Stimulated activated naive CD4-positive, alpha-beta T cell treated with Interleukin-2 at 50 U/mL for 16 hours (primary cell): Measurements from ENCODE around the gene CAMK2G.
"Not testable (repeated sequence)": the region's sequence is repeated elsewhere in the genome, so short reads cannot be mapped to it uniquely, and the experiment has no call there.

Experiments used
- DNase-seq: peaks from one replicate; lab custom pipeline; 2025; lab: John Stamatoyannopoulos, UW

Gene CAMK2G

DNA sequence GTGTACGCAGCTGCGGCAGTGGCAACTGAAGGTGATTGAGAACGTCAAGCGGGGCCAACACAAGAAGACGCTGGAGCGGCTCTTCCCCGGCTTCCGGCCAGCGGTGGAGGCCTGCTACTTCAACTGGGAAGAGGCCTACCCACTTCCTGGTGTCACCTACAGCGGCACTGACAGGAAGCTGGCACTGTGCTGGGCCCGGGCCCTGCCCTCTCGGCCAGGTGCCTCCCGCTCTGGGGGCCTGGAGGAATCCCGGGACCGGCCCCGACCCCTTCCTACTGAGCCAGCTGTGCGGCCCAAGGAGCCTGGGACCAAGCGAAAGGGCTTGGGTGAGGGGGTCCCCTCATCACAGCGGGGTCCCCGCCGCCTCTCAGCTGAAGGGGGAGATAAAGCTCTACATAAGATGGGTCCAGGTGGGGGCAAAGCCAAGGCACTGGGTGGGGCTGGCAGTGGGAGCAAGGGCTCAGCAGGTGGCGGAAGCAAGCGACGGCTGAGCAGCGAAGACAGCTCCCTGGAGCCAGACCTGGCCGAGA is 82.4 kb downstream of the CAMK2G start:
- no peak for DNase-seq

DNA sequence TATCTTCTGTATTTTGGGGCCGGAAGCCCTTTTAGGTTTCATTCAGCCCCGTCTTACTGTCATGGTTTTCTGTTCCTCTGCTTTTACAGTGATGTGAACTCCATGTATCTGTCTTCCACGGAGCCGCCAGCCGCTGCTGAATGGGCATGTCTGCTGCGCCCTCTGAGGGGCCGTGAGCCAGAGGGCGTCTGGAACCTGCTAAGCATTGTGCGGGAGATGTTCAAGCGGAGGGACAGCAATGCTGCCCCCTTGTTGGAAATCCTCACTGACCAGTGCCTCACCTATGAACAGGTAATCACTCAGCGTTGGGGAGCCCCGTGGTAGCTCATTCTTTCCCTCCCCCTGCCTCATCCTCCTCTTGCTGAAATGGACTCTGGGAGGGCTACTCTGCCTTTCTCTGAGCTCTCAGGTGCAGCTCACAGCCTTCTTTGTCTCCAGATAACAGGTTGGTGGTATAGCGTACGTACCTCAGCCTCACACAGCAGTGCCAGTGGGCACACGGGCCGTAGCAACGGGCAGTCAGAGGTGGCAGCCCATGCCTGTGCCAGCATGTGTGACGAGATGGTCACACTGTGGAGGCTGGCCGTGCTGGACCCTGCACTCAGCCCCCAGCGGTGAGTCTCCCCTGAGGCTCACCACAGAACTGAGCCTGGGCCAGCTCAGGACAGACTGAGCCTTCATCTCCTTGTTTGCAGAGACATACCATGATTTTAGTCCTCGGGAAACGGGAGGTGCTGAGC is 83.3 kb downstream of the CAMK2G start:
- no peak for DNase-seq

- no peak for DNase-seq
Observed at GRCh38 chr10:73789659-73790055, 84.7 kb downstream of the CAMK2G start.

- no peak for DNase-seq
Observed at GRCh38 chr10:73788864-73789658, 85.3 kb downstream of the CAMK2G start.

DNA sequence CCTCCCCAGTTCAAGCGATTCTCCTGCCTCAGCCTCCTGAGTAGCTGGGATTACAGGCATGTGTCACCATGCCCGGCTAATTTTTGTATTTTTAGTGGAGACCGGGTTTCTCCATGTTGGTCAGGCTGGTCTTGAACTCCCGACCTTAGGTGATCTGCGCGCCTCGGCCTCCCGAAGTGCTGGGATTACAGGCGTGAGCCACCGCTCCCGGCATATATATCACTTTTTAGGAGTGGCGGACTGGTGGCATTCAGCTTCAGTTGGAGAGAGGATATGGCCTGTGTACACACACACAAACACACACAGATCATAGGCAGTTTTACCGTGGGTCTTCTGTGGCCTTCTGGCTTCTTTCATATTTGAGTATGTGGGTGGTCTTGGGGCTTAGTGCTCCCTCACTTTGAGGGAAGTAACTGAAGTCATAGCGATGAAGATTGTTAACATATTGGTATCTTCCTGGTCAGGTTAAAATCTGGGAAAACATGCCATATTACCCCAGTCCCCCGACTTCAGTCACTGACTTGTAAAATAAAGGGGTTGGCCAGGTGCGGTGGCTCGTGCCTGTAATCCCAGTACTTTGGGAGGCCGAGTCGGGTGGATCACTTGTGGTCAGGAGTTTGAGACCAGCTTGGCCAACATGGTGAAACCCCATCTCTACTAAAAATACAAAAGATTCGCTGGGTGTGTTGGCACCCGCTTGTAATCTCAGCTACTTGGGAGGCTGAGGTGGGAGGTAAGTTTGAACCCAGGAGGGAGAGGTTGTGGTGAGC is 87.1 kb downstream of the CAMK2G start:
- DNase-seq = not testable (repeated sequence)

DNA sequence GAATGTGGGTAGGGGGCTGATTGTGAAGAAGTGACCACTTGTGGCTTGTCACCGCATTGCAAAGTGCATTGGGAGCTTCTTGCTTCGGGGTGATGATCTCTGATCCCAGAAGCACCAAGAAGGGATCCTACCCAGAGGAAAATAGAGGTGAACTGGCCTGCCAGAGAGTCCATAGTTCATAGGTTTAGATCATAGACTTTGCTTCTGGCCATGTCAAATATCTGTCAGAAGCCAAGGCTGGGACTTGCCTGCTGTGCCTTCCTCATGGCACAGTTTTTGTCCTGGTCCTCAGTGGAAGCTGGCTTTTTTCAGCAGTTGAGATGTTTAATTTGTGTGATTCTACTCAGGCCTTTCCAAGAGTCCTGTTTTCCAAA is 87.9 kb downstream of the CAMK2G start:
- no peak for DNase-seq

DNA sequence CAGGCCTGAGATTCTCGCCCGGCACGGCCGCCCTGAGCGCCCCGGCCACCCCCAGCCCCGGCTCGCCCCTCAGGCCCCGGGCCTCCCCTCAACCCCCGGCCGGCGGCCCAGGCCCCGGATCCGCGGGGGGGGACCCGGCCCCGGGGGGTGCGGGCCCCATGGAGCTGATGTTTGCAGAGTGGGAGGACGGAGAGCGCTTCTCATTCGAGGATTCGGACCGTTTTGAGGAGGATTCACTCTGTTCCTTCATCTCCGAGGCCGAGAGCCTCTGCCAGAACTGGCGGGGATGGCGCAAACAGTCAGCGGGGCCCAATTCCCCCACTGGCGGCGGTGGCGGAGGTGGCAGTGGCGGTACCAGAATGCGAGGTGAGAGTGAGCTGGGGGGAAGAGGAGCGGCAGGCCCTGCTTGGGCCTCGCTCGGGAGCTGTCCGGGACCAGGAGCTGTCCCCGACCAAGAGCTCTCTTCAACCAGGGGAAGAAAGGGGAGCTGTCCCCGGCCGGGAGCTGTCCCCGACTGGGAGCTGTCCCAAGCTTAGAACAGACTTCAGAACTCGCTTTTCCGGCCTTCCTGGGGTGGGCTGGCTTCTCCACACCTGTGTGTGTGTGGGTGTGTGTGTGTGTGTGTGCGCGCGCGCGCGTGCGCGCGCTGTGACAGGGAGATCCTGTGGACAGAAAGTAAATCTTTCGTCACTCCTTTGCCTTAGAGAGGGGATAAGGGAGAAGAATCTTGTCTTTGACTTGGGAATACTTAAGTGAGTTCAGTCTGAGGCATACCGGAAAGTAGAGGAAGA is 88.4 kb downstream of the CAMK2G start:
- peak; percentile 46 for DNase-seq

GRCh38 chr10:73785211-73785720 is 89.1 kb downstream of the CAMK2G start, which contains the start of gene ZSWIM8:
TSS of gene ZSWIM8 (plus strand) at chr10:73785606. CDS start at chr10:73785879, 273 bp downstream.
- peak; percentile 86 for DNase-seq

- no peak for DNase-seq
Observed at GRCh38 chr10:73782749-73783085, 91.6 kb downstream of the CAMK2G start.

GRCh38 chr10:73781879-73782748 is 92.2 kb downstream of the CAMK2G start, which contains the start of gene CHCHD1:
TSS of gene CHCHD1 (plus strand) at chr10:73782048. CDS start at chr10:73782076, 28 bp downstream.
- peak; percentile 92 for DNase-seq

GRCh38 chr10:73781548-73781878 is 92.8 kb downstream of the CAMK2G start:
- no peak for DNase-seq

DNA sequence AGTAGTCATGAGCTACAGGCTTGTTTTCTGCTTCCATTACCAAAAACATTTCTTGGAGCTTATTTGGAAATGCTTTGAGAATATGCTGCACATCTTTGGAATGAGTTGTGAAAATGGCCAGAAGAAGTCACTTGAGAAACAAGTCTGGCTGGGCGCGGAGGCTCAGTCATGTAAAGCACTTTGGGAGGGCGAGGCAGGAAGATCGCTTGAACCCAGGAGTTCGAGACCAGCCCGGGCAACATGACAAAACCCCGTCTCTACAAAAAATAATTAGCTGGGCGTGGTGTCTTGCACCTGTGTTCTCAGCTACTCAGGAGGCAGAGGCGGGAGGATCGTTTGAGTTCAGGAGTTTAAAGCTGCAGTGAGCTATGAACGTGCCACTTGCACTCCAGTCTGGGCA is 93.4 kb downstream of the CAMK2G start:
- no peak for DNase-seq

GRCh38 chr10:73780301-73780700 is 94.1 kb downstream of the CAMK2G start:
- no peak for DNase-seq

DNA sequence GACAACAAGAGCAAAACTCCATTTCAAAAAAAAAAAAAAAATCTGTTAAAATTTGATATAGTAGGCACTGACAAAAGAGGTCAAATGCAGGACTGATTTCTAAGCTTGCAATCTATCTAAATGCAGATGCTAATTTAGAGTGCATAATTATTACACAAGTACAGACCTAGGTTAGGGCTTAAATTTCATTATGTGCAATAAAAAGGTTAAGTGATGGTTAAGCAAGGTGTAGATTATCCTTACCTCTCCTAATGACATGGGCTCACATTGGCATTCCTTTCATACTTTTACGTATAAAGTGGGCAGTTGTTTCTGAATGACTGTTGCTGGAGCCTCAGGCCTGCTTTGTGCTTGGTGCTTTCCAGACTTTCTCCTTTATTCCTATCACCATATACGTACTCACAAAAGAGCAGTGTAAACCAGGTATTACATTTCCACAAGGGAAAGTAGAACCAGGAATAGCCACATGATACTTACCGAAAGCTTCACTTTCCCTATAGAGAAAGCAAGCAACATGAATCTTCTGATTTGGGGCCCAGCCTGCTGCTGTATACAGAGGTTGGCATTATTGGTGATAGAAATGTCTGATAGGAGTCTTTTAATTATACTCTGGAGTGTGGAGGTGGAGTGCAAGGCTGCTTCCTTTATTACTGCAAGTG is 94.7 kb downstream of the CAMK2G start:
- DNase-seq = no peak

GRCh38 chr10:73779018-73779417 is 95.3 kb downstream of the CAMK2G start:
- no peak for DNase-seq

GRCh38 chr10:73774637-73775036 is 99.7 kb downstream of the CAMK2G start:
- no peak for DNase-seq

DNA sequence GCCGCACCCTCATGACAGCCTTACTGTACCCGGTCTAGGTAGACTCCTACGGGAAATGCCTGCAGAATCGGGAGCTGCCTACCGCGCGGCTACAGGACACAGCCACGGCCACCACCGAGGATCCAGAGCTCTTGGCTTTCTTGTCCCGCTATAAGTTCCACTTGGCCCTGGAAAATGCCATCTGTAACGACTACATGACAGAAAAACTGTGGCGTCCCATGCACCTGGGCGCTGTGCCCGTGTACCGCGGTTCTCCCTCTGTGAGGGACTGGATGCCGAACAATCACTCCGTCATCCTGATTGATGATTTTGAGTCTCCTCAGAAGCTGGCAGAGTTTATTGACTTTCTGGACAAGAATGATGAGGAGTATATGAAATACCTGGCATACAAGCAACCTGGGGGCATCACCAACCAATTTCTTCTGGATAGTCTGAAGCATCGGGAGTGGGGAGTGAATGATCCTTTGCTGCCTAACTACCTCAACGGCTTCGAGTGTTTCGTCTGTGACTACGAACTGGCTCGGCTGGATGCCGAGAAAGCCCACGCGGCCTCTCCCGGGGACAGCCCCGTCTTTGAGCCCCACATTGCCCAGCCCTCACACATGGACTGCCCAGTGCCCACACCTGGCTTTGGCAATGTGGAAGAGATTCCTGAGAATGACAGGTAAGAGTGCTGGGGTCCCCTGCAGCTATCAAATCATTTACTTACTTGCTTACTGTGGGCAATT is 101.0 kb downstream of the CAMK2G start:
- DNase-seq = no peak

DNA sequence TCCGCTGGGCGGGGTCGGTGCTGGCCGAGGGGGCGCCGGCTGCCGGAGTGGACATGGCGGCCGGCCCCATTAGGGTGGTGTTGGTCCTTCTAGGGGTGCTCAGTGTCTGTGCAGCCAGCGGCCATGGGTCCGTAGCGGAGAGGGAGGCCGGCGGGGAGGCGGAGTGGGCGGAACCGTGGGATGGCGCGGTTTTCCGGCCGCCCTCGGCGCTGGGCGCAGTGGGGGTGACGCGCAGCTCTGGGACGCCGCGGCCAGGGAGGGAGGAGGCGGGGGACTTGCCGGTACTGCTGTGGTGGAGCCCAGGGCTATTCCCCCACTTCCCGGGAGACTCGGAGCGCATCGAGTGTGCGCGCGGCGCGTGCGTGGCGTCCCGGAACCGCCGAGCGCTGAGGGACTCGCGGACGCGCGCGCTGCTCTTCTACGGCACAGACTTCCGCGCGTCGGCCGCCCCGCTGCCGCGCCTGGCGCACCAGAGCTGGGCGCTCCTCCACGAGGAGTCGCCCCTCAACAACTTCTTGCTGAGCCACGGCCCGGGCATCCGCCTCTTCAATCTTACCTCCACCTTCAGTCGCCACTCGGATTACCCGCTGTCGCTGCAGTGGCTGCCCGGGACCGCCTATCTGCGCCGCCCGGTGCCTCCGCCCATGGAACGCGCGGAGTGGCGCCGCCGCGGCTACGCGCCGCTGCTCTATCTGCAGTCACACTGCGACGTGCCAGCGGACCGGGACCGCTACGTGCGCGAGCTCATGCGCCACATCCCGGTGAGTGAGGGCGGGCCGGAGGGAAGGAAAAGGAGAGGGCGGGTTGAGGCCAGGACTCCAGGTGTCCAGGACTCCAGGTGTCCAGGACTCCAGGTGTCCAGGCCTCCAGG is 101.8 kb downstream of the CAMK2G start:
- DNase-seq = peak; percentile 80
